Measurements from ENCODE around the gene CLEC4F. TPM values are rescaled to one million over a fixed set of nuclear protein-coding genes. Genes with fewer than 3 reads are reported as not detected.
A peak's percentile ranks its signal among the peaks of the same experiment; 100 is the strongest.

Gene CLEC4F
- total and polyA plus RNA-seq, 7 experiments from 2014 or later: 0.19 to 1.6 TPM; not detected in 5

DNA sequence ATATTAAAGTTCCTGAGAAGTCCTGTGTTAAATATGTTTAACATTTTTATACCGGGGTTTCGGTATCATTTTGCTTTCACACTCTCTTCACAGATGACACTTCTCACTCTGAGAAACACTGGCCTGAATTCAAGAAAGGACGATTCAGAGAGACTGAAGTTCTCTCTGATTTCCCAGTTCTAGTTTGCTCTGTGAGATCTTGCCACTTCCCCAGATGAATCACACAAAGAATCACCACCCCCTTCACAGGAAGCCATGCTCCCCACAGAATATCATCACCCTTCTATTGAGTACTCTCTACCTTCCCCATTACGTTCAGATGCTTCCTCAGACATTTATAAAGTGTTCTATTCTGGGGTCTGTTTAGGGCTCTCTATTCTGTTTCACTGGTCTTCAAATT is 31.3 kb upstream of the CLEC4F start:
- peak in 7 of 9 donors; percentile 15 to 57 (median 45) for DNase-seq
- no peaks in the 10 kb centered on the region for H3K36me3 ChIP-seq (ENCODE audit: control insufficient read depth in 2 of 3, insufficient read depth in 3 of 3, low read length in 3 of 3)
- POLR2A ChIA-PET: interaction anchor here (1.5 kb wide), 1 partner anchor 15 kb away, joined by 4 read pairs; no protein-coding TSS in a partner anchor
- no peak overlapping the region for H3K4me3 ChIP-seq (ENCODE audit: low read length)
- H3K27ac Mint-ChIP-seq: peak overlapping the region; percentile 18 to 74 (median 47)
- intact Hi-C loops (cut with micrococcal nuclease): no loop called here
- peak overlapping the region; percentile 16 for H3K27ac ChIP-seq (ENCODE audit: low read depth, low read length)
- ATAC-seq: peak; percentile 97
- no peaks in the 10 kb centered on the region for H3K27me3 Mint-ChIP-seq
- H3K27me3 ChIP-seq (ENCODE audit: control insufficient read depth in 2 of 2, insufficient read depth in 2 of 2, low read length in 2 of 2): no peaks in the 10 kb centered on the region
- no peaks in the 10 kb centered on the region for H3K9me3 ChIP-seq (ENCODE audit: control insufficient read depth in 2 of 3, low read length in 3 of 3)
- peak overlapping the region in 9 of 10 donors; percentile 23 to 76 (median 51) for H3K4me3 Mint-ChIP-seq
- peaks cover 0 to 2% (median 0%) of the 10 kb centered on the region in 5 donors for H3K36me3 Mint-ChIP-seq
- H3K4me1 Mint-ChIP-seq: peaks cover 17 to 41% (median 29%) of the 10 kb centered on the region in 7 donors
- H3K9me3 Mint-ChIP-seq: peaks cover 0 to 4% (median 0%) of the 10 kb centered on the region in 11 donors
- peaks cover 0 to 5% of the 10 kb centered on the region in 2 donors for H3K4me1 ChIP-seq (ENCODE audit: control insufficient read depth in 2 of 2, insufficient read depth in 2 of 2, low read length in 2 of 2)
- CTCF ChIA-PET: interaction anchor here (1.3 to 1.6 kb wide), 2 partner anchors 11 to 19 kb away, joined by 4 to 6 read pairs; no protein-coding TSS in a partner anchor

DNA sequence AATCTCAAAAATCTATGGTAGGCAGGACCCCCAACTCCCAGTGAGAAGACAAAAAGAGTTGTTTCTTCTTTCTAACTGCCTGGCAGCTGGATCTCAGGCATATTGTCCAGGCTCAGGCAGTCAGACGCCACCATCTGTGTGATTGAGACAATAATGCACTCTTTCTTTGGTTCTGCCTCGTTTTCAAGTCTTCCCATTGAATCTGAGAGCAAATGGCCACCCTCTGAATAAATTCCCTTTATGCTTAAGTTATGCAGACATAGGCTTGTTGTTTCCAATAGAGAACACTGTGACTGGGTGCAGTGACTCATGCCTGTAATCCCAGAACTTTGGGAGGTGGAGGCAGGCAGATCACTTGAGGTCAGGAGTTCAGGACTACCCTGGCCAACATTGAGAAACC is 30.5 kb upstream of the CLEC4F start:
- ChIA-PET POLR2A (no interaction called here), CTCF (interaction anchor here (0.7 to 1.3 kb wide), 2 partner anchors 21 to 97 kb away, joined by 3 read pairs; no protein-coding TSS in a partner anchor)
- intact Hi-C loops (cut with micrococcal nuclease): no loop called here

DNA sequence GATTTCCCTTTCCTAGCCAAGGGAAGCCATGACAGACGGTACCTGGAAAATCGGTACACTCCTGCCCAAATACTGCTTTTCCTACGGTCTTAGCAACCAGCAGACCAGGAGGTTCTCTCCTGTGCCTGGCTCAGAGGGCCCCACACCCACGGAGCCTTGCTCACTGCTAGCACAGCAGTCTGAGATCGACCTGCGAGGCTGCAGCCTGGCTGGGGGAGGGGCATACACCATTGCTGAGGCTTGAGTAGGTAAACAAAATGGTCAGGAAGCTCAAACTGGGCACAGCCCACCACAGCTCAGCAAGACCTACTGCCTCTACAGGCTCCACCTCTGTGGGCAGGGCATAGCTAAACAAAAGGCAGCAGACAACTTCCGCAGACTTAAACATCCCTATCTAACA is 22.0 kb upstream of the CLEC4F start:
- CTCF ChIA-PET: interaction anchor here (0.8 kb wide), 1 partner anchor 29 kb away, joined by 4 read pairs; no protein-coding TSS in a partner anchor
- H3K36me3 Mint-ChIP-seq: peaks cover 0 to 7% (median 3%) of the 10 kb centered on the region in 5 donors

More for the DNA sequence above, 30.5 kb upstream of the CLEC4F start:
- H3K36me3 ChIP-seq (ENCODE audit: control insufficient read depth in 2 of 3, insufficient read depth in 3 of 3, low read length in 3 of 3): no peaks in the 10 kb centered on the region
- H3K4me3 ChIP-seq (ENCODE audit: low read length): no peak overlapping the region
- ATAC-seq (no peak), DNase-seq (no peak)
- H3K9me3 Mint-ChIP-seq: peaks cover 0 to 4% (median 0%) of the 10 kb centered on the region in 11 donors
- peaks cover 17 to 41% (median 29%) of the 10 kb centered on the region in 7 donors for H3K4me1 Mint-ChIP-seq
- no peak overlapping the region for H3K27ac ChIP-seq (ENCODE audit: low read depth, low read length)
- H3K36me3 Mint-ChIP-seq: peaks cover 0 to 5% (median 0%) of the 10 kb centered on the region in 5 donors
- peak overlapping the region in 2 of 10 donors; percentile 11 to 15 for H3K4me3 Mint-ChIP-seq
- H3K9me3 ChIP-seq (ENCODE audit: control insufficient read depth in 2 of 3, low read length in 3 of 3): no peaks in the 10 kb centered on the region
- H3K27ac Mint-ChIP-seq: peak overlapping the region in 3 of 9 donors; percentile 13 to 74 (median 18)
- peaks cover 0 to 5% of the 10 kb centered on the region in 2 donors for H3K4me1 ChIP-seq (ENCODE audit: control insufficient read depth in 2 of 2, insufficient read depth in 2 of 2, low read length in 2 of 2)
- no peaks in the 10 kb centered on the region for H3K27me3 ChIP-seq (ENCODE audit: control insufficient read depth in 2 of 2, insufficient read depth in 2 of 2, low read length in 2 of 2)
- H3K27me3 Mint-ChIP-seq: no peaks in the 10 kb centered on the region

DNA sequence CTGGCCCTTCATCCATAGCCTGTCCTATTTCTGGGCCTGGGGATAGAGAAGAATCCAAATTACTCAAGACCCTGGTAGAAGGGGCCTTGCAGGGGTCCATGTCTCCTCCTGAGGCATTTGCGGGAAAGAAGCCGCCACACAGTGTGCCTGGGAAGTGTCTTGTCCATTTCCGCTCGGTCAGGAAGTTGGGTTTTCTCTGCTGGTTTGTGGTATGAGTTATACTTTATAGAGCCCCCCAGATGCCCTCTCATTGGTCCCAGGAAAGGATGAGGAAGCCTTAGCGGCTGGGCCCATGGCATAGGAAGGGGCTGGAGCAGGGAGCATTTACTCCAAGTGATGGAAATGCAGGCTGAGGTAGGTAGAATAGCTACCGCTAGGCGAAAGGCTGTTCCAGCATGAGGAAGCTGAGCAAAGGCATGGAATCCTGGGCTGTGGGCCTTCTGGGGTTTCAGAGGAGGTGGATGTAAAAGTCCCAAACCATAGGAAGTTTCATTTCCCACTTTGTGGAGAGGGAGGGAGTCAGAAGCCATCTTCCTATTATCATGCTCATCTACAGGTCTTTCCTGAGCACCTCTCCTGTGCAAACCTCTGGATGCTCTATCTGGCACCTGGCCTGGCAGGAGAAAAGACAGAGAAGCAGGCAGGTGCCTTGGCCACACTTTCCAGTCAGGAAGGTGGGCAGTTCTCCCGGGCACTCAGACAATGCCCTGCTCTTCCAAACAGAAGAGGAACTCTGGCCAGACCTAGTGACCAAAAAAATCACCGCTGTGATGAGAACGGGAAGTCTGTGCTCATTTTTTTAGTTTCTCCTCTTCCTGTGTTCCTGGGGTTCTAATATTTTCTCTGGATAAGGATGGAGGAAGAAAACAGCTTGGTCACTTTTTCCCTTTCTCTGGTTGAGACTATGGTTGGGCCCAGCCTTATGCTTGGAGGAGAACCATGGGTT is 17.9 kb upstream of the CLEC4F start:
- H3K4me3 ChIP-seq (ENCODE audit: low read length): no peak overlapping the region

More for the DNA sequence above, 22.0 kb upstream of the CLEC4F start:
- Histone ChIP-seq H3K4me1 (ENCODE audit: control insufficient read depth in 2 of 2, insufficient read depth in 2 of 2, low read length in 2 of 2) (no peaks in the 10 kb centered on the region), H3K36me3 (ENCODE audit: control insufficient read depth in 2 of 3, insufficient read depth in 3 of 3, low read length in 3 of 3) (no peaks in the 10 kb centered on the region), H3K9me3 (ENCODE audit: control insufficient read depth in 2 of 3, low read length in 3 of 3) (no peaks in the 10 kb centered on the region), H3K4me3 (ENCODE audit: low read length) (no peak overlapping the region), H3K27me3 (ENCODE audit: control insufficient read depth in 2 of 2, insufficient read depth in 2 of 2, low read length in 2 of 2) (no peaks in the 10 kb centered on the region), H3K27ac (ENCODE audit: low read depth, low read length) (no peak overlapping the region)
- Mint-ChIP-seq H3K27ac (no peak overlapping the region), H3K4me1 (peaks cover 0 to 5% (median 0%) of the 10 kb centered on the region in 7 donors), H3K9me3 (peaks cover 0 to 5% (median 0%) of the 10 kb centered on the region in 11 donors), H3K4me3 (no peak overlapping the region), H3K27me3 (peaks cover 4 to 15% (median 8%) of the 10 kb centered on the region in 5 donors)
- ATAC-seq (no peak), DNase-seq (no peak)
- intact Hi-C loops (cut with micrococcal nuclease): no loop called here
- POLR2A ChIA-PET: no interaction called here

DNA sequence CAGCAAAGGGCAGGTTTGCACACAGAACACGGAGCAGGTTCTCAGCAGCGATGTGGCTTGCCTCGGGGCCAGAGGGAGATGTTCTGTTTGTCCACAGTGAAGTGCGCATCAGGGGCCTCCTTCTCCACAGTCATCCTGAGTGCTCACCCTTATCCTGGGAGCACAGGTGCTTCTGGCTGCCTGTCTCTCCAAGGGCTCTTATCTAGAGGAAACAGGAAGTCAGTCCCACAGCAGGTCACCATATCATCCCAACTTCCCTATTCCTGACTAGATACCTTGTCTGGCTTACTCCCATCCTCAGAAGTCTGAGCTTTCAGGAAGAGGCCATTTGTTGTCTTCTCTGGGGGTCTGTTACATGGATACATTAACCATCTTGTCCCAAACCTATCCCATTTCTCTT is 15.2 kb upstream of the CLEC4F start, which contains the start of gene CD207:
Gene CD207 (minus strand): TSS at position 174 of the 400 bp plus-strand sequence. CDS start 40 bp downstream, at position 134.
- CTCF ChIA-PET: no interaction called here

More for the DNA sequence above, 17.9 kb upstream of the CLEC4F start:
- Histone ChIP-seq H3K27me3 (ENCODE audit: control insufficient read depth in 2 of 2, insufficient read depth in 2 of 2, low read length in 2 of 2) (no peaks in the 10 kb centered on the region), H3K4me1 (ENCODE audit: control insufficient read depth in 2 of 2, insufficient read depth in 2 of 2, low read length in 2 of 2) (no peaks in the 10 kb centered on the region), H3K36me3 (ENCODE audit: control insufficient read depth in 2 of 3, insufficient read depth in 3 of 3, low read length in 3 of 3) (no peaks in the 10 kb centered on the region), H3K9me3 (ENCODE audit: control insufficient read depth in 2 of 3, low read length in 3 of 3) (no peaks in the 10 kb centered on the region), H3K27ac (ENCODE audit: low read depth, low read length) (no peak overlapping the region)
- peaks cover 0 to 5% (median 0%) of the 10 kb centered on the region in 5 donors for H3K36me3 Mint-ChIP-seq
- CTCF ChIA-PET: no interaction called here
- peaks cover 4 to 17% (median 5%) of the 10 kb centered on the region in 5 donors for H3K27me3 Mint-ChIP-seq
- H3K4me3 Mint-ChIP-seq: no peak overlapping the region
- intact Hi-C loops (cut with micrococcal nuclease): no loop called here
- ATAC-seq (no peak), DNase-seq (no peak)
- H3K9me3 Mint-ChIP-seq: peaks cover 0 to 5% (median 0%) of the 10 kb centered on the region in 11 donors
- POLR2A ChIA-PET: interaction anchor here (2.1 kb wide), 1 partner anchor 14 kb away, joined by 4 read pairs; no protein-coding TSS in a partner anchor
- H3K4me1 Mint-ChIP-seq: peaks cover 0 to 11% (median 0%) of the 10 kb centered on the region in 7 donors
- no peak overlapping the region for H3K27ac Mint-ChIP-seq

DNA sequence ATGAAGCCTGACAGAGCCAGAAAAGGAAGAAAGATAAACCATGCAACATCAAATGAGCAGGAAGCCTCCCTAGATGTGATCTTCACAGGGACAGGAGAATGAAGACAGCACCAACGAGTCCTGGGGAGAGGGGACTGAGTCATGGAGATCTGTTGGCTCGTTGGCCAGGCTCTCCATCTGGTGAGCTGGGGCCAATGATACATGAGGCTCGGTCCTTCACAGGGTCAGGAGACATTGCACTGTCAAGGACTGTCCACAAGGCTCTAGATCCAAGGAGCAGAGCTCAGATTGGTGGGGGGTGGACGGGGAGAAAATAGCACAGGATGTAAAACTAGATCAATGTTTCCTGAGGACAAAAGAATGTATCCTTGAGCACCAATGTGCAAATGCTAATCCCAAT is 14.5 kb upstream of the CLEC4F start:
- H3K4me1 ChIP-seq (ENCODE audit: control insufficient read depth in 2 of 2, insufficient read depth in 2 of 2, low read length in 2 of 2): no peaks in the 10 kb centered on the region
- no peaks in the 10 kb centered on the region for H3K27me3 ChIP-seq (ENCODE audit: control insufficient read depth in 2 of 2, insufficient read depth in 2 of 2, low read length in 2 of 2)
- CTCF ChIA-PET: no interaction called here
- no peaks in the 10 kb centered on the region for H3K9me3 Mint-ChIP-seq
- H3K27ac Mint-ChIP-seq: no peak overlapping the region
- H3K4me1 Mint-ChIP-seq: peaks cover 0 to 9% (median 0%) of the 10 kb centered on the region in 7 donors
- intact Hi-C loops (cut with micrococcal nuclease): no loop called here
- DNase-seq: no peak
- H3K36me3 ChIP-seq (ENCODE audit: control insufficient read depth in 2 of 3, insufficient read depth in 3 of 3, low read length in 3 of 3): no peaks in the 10 kb centered on the region
- H3K27me3 Mint-ChIP-seq: peaks cover 0 to 12% (median 0%) of the 10 kb centered on the region in 5 donors
- no peaks in the 10 kb centered on the region for H3K9me3 ChIP-seq (ENCODE audit: control insufficient read depth in 2 of 3, low read length in 3 of 3)
- H3K36me3 Mint-ChIP-seq: no peaks in the 10 kb centered on the region
- POLR2A ChIA-PET: no interaction called here
- no peak overlapping the region for H3K27ac ChIP-seq (ENCODE audit: low read depth, low read length)
- H3K4me3 Mint-ChIP-seq: no peak overlapping the region
- ATAC-seq: no peak
- H3K4me3 ChIP-seq (ENCODE audit: low read length): no peak overlapping the region

More for the DNA sequence above, 15.2 kb upstream of the CLEC4F start, which contains the start of gene CD207:
- no peak within 1 kb of the TSS for H3K4me3 ChIP-seq (ENCODE audit: low read length)
- no peaks in the 10 kb centered on the region for H3K4me1 ChIP-seq (ENCODE audit: control insufficient read depth in 2 of 2, insufficient read depth in 2 of 2, low read length in 2 of 2)
- no peaks in the 10 kb centered on the region for H3K27me3 ChIP-seq (ENCODE audit: control insufficient read depth in 2 of 2, insufficient read depth in 2 of 2, low read length in 2 of 2)
- H3K27ac ChIP-seq (ENCODE audit: low read depth, low read length): no peak within 1 kb of the TSS
- ATAC-seq (no peak), DNase-seq (no peak)
- H3K27ac Mint-ChIP-seq: peak within 1 kb of the TSS in 1 of 9 donors; percentile 24
- H3K4me3 Mint-ChIP-seq: no peak within 1 kb of the TSS
- POLR2A ChIA-PET: interaction anchor here (2.1 kb wide), 1 partner anchor 17 kb away, joined by 4 read pairs; no protein-coding TSS in a partner anchor
- H3K9me3 Mint-ChIP-seq: no peaks in the 10 kb centered on the region
- no peaks in the 10 kb centered on the region for H3K36me3 ChIP-seq (ENCODE audit: control insufficient read depth in 2 of 3, insufficient read depth in 3 of 3, low read length in 3 of 3)
- peaks cover 0 to 13% (median 0%) of the 10 kb centered on the region in 5 donors for H3K27me3 Mint-ChIP-seq
- intact Hi-C loops (cut with micrococcal nuclease): no loop called here
- no peaks in the 10 kb centered on the region for H3K9me3 ChIP-seq (ENCODE audit: control insufficient read depth in 2 of 3, low read length in 3 of 3)
- no peaks in the 10 kb centered on the region for H3K36me3 Mint-ChIP-seq
- H3K4me1 Mint-ChIP-seq: peaks cover 0 to 6% (median 0%) of the 10 kb centered on the region in 7 donors

Measured in naive thymus-derived CD4-positive, alpha-beta T cell (primary cell).